Measurements from ENCODE around the gene ERVW-1.
"Not testable (repeated sequence)": the region's sequence is repeated elsewhere in the genome, so short reads cannot be mapped to it uniquely, and the experiment has no call there.

ERVW-1 gene, protein sequence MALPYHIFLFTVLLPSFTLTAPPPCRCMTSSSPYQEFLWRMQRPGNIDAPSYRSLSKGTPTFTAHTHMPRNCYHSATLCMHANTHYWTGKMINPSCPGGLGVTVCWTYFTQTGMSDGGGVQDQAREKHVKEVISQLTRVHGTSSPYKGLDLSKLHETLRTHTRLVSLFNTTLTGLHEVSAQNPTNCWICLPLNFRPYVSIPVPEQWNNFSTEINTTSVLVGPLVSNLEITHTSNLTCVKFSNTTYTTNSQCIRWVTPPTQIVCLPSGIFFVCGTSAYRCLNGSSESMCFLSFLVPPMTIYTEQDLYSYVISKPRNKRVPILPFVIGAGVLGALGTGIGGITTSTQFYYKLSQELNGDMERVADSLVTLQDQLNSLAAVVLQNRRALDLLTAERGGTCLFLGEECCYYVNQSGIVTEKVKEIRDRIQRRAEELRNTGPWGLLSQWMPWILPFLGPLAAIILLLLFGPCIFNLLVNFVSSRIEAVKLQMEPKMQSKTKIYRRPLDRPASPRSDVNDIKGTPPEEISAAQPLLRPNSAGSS

DNA sequence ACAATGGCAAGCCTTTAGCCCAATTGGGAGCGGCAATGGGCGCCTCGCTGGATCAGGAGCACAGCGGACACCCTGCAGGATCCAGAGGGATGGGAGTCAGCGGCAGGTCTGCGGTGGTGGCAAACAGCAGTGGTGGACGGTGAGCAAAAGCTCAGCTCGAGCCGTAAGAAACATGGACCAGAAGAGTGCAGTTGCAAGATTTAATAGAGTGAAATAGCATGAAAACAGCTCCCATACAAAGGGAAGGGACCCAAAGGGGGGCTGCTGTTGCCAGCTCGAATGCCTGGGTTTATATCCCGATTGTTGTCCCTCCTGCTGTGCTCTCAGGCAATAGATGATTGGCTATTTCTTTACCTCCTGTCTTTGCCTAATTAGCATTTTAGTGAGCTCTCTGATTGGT, at the start of gene ERVW-1:
Gene ERVW-1 (minus strand): TSS at position 266 of the 400 bp plus-strand sequence. CDS start 7,565 bp downstream, outside the sequence.
- not testable (repeated sequence) for DNase-seq (ENCODE audit: low spot score)

DNA sequence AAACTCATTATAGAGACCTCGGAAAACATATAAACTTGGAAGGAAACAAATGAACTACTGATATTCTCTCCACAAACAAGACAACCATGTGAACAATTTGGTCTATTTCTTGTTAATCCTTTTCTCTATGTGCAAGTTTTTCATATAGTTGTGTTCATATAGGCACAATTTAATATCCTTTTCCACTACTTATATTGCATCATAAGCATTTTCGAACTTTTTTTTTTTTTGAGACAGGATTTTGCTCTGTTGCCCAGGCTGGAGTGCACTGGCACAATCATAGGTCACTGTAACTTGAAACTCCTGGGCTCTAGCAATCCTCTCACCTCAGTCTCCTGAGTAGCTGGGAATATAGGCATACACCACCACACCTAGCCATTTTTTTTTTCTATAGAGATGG, 45.4 kb upstream of the ERVW-1 start:
- DNase-seq (ENCODE audit: low spot score): no peak

DNA sequence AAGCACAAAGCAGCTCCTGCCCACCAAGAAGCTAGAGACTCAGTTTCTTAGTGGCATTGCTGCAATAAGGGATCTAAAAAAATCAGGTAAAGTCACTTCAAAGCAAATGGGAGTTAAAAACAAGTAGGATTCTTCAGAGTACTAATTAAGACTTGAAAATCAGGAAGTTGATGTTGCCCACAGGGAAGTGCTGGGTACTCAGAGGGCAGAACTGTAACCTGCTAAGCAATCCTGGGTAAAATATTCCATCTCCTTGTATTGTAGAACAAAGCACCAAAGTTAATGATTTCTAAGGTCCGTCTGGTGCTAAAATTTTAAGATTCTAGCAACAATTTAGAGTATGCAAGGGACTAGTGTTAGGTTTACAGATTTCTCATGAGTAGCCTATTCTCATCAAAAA, 42.3 kb upstream of the ERVW-1 start:
- DNase-seq (ENCODE audit: low spot score): no peak

DNA sequence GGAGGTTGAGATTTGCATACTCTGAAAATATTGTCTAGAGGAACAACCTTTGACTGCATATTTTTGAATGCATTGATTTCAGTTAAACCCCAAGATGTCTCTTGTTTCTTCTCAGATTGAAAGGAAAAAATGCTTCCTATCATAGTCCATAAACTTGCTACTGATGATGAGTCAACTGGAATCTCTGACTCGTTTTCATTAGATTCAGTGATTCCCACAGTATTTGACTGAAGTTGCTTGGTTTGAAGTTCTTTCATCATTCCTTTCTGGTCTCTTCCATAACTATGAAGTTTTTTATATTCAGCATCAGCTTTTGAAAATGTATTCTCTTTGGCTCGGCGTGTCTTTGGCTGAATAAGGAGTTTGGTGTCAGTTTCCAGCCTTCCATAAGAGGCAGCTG, 39.9 kb upstream of the ERVW-1 start:
- no peak for DNase-seq (ENCODE audit: low spot score)

DNA sequence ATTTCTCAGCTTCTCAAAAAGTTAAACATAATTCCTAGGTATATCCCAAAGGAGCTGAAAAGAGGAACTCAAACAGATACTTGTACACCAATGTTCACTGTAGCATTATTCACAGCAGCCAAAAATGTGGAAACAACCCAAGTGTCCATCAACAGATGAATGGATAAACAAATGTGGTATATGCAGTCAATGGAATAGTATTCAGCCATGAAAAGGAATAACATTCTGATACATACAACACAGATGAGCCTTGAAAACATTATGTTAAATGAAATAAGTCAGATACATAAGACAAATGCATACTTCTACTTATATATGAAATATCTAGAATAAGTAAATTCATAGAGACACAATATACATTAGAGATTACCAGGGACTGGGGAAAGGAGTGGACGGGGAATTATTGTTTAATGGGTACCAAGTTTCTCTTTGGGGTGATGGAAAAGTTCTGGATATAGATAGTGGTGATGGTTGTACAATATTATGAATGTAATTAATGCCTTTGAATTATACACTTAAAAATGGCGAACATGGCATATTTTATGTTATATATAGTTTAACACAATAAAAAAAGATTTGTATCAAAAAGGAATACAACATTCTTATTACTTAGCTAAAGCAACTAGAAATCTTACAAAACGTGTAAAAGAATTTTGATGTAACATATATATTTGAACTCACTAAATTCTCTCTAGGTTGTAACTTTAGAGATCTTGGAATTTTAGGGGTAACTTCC, 35.6 kb upstream of the ERVW-1 start:
- no peak for DNase-seq (ENCODE audit: low spot score)

DNA sequence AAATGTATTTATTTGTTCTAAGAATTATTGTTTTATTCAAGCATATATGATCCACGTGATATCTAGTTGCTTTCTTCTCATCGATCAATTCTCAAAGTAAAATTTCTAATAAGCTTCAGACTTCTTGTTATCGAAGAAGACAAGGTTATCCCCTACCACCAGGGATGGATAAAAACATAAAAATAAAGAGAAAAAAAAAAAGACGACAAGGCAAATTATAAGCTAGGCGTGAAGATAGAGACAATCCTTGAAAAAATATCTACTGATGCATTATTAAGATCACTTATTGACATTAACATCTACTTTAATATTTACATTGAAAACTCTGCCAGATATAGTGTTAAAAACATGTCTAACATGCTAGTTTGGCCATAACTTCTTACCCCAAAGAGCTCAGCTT, 31.2 kb upstream of the ERVW-1 start:
- DNase-seq (ENCODE audit: low spot score): no peak

DNA sequence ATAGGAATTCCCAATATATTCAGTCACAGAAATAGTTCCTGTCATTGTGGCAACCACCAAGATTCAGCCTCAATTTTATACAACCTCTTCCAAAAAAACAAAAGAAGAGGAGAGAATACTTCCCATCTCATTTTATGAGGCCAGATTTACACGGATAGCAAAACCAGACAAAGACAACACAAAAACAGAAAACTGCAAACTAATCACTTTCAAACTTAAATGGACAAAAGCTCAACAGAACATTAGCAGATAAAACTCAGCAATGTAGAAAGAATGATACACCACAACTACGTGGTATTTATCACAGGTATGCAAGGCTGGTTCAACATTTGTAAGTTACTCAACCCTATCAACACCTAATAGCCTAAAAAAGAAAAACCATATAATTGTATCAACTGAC, 28.6 kb upstream of the ERVW-1 start:
- no peak for DNase-seq (ENCODE audit: low spot score)

DNA sequence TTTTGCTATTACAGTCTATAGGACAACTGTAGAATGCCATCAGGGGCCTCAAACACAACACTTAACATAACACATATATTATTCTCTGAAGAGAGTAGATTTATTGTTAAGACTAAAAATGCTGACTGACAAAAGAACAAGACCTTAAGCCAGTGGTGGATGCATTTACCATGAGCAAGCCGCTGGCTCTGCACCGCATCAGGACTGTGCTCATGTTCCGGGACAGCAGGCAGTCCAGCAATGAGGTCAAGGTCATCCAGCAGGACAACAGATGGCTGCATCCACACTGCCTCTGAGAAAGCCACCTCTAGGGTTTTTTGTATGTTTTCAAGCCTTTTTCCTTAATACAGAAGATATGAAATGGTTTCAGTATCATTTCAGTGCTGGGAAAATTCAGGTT, 26.8 kb upstream of the ERVW-1 start:
- DNase-seq (ENCODE audit: low spot score): no peak

DNA sequence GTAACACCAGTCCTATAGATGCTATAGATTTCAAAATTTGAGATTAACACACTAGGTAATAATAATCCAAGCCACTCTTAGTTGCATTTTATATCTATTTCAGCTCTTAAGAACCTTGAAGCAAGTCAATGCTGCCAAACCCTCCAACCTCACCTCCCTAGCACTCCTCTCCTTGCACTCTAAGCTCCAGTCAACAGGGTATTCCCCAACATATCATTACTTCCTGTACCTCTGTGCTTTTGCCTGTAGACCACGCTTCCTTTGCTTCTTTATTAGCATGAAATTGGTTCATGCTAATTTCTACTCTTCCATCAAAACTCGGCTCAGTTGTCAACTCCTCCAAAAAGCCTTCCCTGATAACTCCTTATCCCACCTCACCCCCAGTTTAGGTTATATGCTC, 26.0 kb upstream of the ERVW-1 start:
- DNase-seq (ENCODE audit: low spot score): no peak

DNA sequence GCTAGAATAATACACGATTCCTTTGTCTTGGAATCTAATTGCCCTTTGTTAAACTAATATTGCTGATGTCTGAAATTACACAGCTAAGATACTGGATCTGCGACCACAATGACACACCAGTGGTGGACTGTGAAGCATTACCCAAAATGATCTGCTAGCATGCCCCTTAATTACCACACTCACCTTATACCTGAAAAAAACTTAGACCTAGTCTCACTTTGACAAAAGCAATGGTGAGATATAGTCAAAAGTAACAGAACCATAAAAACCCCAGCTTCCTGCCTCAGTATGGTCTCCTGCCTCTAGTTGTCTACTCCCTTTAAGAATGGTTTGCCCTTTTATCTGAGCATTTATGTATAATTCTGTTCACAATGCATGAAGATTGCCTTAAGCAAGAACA, 20.8 kb upstream of the ERVW-1 start:
- DNase-seq (ENCODE audit: low spot score): no peak

DNA sequence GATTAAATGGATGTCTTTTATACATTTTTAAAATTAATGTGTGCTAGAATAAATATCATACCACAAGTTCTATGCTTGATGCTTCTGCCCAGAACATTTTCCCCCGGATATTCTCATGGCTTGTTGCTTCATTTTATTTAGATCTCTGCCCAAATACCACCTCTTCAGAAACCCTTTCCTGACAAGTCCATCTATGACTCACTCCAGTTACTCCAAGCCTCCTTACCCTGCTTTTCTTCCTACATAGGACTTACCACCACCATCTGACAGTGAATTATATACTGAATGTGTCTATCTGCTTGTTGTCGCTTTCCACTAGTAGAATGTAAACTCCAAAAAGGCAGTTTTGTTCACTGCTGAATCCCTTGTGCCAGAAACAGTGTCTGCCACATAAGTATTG, 19.1 kb upstream of the ERVW-1 start:
- no peak for DNase-seq (ENCODE audit: low spot score)

DNA sequence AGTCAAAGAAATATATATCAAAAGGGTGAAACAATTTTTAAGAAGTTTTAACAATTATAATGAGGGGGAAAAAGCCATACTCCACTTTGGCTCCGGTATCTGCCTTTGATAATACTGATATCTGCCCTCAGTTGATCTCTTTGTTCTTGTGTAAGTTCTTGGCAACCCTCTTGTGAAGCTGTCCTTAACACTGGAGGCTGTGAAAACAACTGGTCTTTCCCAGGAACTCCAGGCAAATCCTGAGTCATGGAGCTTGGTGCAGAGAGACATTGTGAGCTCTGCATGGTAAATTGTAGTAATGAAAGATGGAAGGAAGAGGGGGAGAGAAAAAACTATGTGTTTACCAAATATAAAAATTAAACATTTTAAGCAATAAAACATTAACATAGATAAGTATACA, 11.9 kb upstream of the ERVW-1 start:
- no peak for DNase-seq (ENCODE audit: low spot score)

DNA sequence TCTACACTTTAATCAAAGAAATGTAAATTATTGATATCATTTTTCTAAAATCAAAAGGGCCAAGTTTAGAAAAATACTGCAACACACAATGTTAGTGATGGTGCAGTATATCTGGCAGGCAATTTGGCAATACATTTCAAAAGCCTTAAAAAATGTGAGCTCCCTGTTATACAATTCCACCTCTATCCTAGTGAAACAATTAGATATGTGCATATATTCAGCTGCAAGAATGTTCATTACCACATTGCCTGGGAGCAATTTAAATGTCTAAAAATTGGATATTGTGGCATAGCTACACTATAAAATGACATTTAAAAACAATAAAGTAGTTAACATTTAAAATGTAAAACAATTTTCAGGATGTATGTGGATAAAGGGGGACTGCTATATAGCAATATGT, 10.1 kb upstream of the ERVW-1 start:
- no peak for DNase-seq (ENCODE audit: low spot score)

DNA sequence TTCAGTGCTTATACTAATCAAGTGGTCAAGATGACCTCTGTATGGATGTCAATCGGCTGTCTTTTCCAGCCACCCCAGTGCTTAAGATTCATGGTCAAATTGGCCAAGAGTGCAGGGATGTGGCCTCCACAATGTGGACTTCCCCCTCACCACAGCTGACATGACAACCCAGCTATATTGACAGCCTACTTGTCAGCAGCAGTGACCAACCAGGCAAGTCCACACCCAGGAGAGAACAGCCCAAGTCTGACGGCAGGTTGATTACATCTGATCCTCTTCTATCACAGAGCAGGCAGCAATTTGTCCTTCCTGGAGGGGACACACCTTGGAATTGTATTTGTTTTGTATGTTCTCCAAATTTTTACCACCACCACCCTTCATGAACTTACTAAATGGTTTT, 8.2 kb upstream of the ERVW-1 start:
- no peak for DNase-seq (ENCODE audit: low spot score)

DNA sequence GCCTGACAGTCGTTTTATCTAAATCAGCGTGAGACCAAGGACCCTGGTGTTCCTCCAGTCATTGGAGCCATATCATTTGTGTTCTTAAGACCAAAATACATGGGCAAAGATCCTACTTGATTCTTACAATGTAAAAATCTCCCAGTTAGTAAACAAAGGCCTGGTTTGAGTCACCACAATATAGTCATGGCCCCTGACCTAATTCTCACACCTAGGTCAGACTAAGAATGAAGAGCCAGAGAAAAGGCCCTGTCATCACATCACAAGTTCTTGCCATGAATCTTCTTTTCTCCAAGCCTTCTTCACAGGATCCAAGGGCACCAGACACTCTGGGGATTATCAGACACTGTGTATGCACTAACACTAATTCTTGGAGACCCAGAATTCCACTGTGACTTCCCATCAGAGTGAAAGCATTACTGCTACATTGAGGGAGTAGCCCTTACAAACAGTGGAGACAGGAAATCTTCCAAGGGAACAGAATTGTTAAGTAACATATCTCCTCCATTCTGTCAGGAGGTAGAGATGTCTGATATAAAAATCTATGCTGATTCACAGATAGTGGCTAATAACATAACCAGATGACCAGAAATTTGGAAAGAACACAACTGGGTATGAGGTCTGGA, 7.6 kb upstream of the ERVW-1 start:
- DNase-seq (ENCODE audit: low spot score): no peak

DNA sequence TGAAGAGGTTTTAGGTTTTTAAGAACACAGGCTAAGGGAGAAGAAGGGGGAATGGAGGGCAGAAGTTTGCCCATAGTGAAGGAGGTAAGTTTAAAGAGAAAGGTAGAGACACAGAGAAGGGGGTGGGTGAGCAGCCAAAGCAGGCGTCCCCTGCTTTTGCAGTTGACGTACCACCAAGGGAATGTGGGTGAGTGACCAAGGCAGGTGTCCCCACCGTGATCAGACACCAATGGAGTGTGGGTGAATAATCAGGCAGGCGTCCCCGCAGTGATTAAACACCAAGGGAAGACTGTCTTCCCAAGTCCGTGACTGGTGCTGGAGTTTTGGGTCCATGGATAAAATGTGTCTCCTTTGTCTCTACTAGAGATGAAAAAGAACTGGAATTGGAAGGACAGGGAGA, 6.5 kb upstream of the ERVW-1 start:
- not testable (repeated sequence) for DNase-seq (ENCODE audit: low spot score)

DNA sequence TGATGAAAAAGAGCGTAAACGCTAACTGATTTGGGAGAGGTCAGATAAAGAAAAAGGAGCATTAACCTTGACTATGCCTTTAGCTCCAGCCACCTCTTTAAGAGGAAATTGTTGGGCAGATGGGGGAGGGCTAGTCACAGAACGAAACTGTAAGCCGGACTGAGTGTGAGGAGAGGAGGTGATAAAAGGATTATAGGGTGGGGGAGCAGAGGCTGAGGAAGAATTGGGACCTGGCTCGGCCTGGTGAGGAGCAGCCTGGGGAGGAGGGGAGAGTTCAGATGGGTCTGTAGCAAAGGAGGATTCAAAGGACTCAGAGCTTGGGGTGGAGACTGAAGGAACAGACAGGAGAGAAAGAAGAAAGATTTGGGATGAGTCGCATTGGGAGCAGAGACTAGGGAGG, 5.9 kb upstream of the ERVW-1 start:
- DNase-seq (ENCODE audit: low spot score): not testable (repeated sequence)

DNA sequence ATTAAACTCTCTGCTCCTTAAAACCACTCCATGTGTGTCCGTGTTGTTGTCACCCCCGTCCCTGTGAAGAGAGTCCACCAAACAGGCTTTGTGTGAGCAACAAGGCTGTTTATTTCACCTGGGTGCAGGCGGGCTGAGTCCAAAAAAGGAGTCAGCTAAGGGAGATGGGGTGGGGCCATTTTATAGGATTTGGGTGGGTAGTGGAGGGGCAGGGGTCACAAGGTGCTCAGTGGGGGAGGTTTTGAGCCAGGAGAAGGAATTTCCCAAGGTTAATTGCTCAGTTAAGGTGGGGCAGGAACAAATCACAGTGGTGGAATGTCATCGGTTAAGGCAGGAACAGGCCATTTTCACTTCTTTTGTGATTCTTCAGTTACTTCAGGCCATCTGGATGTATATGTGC, 1.4 kb upstream of the ERVW-1 start:
- not testable (repeated sequence) for DNase-seq (ENCODE audit: low spot score)

DNA sequence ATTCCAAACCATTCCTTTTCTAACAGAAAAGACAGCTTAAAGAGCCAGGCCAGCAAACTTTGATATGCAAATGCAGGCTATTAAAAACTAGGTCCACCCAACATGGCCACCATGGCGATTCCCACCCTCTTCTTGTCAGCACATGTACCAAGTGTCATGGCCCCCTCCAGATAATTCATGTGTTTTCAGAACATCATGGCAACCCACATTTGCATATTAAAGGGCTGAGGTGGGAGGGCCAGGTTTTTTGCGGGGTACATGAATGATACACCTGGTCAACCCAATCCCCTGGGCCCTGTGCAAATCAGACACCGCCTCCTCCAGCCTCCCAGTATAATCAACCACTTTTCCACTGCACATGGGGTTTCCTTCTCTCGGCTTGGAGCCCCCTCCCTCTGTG, 965 bp upstream of the ERVW-1 start:
- DNase-seq (ENCODE audit: low spot score): no peak

DNA sequence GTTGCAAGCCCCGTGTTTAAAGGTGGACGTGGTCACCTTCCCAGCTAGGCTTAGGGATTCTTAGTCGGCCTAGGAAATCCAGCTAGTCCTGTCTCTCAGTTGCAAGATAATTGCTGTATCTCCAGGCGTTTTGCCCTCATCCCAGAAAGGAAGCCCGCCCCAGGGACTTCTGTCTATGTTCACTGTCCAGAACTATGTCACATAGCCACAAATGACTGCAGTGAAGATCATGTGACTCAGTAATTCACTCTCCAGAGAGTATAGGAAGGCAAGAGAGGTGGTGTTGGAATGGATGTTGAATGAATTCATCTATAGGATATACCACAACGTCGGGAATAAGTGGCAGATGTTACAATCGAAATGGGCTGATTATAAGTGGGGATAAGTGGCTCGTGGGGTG, 349 bp upstream of the ERVW-1 start:
- DNase-seq (ENCODE audit: low spot score): no peak

DNA sequence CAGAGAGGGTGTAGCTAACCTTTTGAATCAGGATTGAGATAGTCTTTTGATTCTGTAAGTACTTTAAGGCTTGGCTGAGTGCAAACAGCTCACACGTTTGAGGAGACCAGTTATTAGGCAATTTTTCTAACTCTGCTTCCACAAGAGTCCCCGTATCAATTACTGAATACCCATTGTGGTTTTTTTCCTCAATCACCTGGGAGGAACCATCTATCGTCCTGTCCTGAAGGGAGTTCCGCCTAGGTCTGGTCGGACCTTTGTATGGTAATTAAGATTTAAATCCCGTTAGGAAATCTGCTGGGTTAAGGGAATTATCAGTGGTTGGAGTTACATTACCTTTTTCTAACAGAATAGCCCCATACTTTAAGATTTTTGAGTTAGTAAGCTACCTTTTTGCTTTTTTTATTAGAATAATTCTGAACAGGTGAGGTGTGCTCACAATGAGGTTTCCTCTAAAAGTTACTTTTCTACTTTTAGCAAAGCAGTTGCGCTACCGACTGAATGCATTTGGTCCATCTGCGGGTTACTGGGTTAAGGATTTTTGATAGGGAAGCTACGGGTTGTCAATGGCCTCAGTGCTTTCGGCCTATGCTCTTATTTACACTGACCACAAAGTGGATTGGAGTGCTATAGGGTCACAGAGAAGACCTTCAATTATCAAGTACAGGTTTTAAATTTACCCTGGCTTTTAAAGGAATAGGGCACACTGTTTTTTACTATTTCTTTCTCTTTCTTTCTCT, 1.7 kb downstream of the ERVW-1 start:
- DNase-seq (ENCODE audit: low spot score): not testable (repeated sequence)

DNA sequence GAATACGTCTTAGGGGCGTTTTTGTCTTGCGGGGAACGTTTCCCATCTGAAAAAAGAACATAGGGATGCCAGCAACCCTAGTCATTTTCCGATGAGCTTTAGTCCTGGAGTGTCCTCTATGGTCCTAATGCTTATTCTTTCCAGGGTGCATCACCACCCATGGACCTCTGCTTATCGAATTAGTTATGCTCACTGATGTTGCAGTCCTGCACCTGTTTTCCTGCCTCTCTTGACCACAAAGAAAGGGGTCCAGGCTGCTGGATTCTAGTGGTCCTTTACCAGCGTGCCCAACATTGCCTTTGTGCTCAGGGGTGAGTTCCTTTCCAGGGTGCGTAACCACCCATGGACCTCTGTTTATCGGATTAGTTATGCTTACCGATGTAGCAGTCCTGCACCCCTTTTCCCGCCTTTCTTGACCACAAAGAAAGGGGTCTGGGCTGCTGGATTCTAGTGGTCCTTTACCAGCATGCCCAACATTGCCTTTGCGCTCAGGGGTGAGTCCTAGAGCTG, 2.4 kb downstream of the ERVW-1 start:
- not testable (repeated sequence) for DNase-seq (ENCODE audit: low spot score)

Data from left forelimb (tissue), 1 donor.